ENCODE results near the gene EFCAB6. TPM values are rescaled to one million over a fixed set of nuclear protein-coding genes. Genes with fewer than 3 reads are reported as not detected.

Gene EFCAB6
- total and polyA plus RNA-seq, 10 of the 15 experiments (the other 5 are each of a cell fraction or from before 2014, with no cell fraction given): 0.05 to 0.42 (median 0.19) TPM

GRCh38 chr22:43479301-43479950, 332.7 kb downstream of the EFCAB6 start:
- Histone ChIP-seq H3K79me2 (ENCODE audit: control insufficient read depth, insufficient read depth, low read length) (no peaks in the 10 kb centered on the region), H3K36me3 (ENCODE audit: control insufficient read depth in 2 of 2, insufficient read depth in 2 of 2, low read length in 1 of 2) (no peaks in the 10 kb centered on the region), H3K4me3 (no peak overlapping the region), H3K27me3 (replicated peaks in 1 of 2; ENCODE audit: control insufficient read depth in 2 of 2, insufficient read depth in 2 of 2, low read length in 1 of 2) (no peaks in the 10 kb centered on the region; a peak in 1 of 4 replicates), H3K4me1 (ENCODE audit: control insufficient read depth, insufficient read depth, low read length) (0 out of 2 replicates have a peak, but pooled peaks cover 4% of the 10 kb centered on the region), H3K4me2 (ENCODE audit: control insufficient read depth, insufficient read depth) (no peak overlapping the region), H2AFZ (ENCODE audit: control insufficient read depth, low read depth, low read length) (no peak overlapping the region), H4K20me1 (ENCODE audit: control insufficient read depth, insufficient read depth) (no peaks in the 10 kb centered on the region), H3K27ac (ENCODE audit: control insufficient read depth, insufficient read depth) (no peak overlapping the region), H3K9ac (ENCODE audit: control insufficient read depth, insufficient read depth, low read length) (no peak overlapping the region), H3K9me3 (replicated peaks; ENCODE audit: control insufficient read depth, insufficient read depth, low read length) (no peaks in the 10 kb centered on the region)
- RAD21 ChIA-PET (ENCODE audit: unreplicated experiment): no interaction called here
- POLR2A ChIA-PET: no interaction called here
- WGBS (ENCODE audit: insufficient coverage, insufficient replicate concordance, low lambda C conversion rate, missing lambda C conversion rate): 24% methylated on average over 7 of the region's 7 CpGs
- DNase-seq (ENCODE audit: low read depth, low spot score): no peak
- no peak for FAIRE-seq
- BruUV-seq (replicated peaks): no TSS peak
- CTCF ChIA-PET: no interaction called here
- TF ChIP-seq PRDM15 (CRISPR knock-in tag; IDR thresholded peaks at IDR 0.05): no peak
- no peak for TF ChIP-seq SMARCA5 (IDR thresholded peaks at IDR 0.05)
- no peak for TF ChIP-seq ZSCAN29 (IDR thresholded peaks at IDR 0.05)
- no peak for TF ChIP-seq POLR2AphosphoS2 (IDR thresholded peaks at IDR 0.05; ENCODE audit: low read depth, low read length)
- TF ChIP-seq NFYB (IDR thresholded peaks at IDR 0.05; ENCODE audit: insufficient read depth, low read depth, low read length): no peak
- no peak for TF ChIP-seq JUND (IDR thresholded peaks at IDR 0.05; ENCODE audit: low read depth, low read length)
- TF ChIP-seq SIX5 (IDR thresholded peaks at IDR 0.05; ENCODE audit: low read depth, low read length, severe bottlenecking): no peak
- no peak for TF ChIP-seq NBN (IDR thresholded peaks at IDR 0.05)
- no peak for TF ChIP-seq TCF12 (IDR thresholded peaks at IDR 0.05; ENCODE audit: low read depth, low read length)
- TF ChIP-seq SPI1 (IDR thresholded peaks at IDR 0.05; ENCODE audit: borderline replicate concordance, insufficient read depth, low read depth, low read length): no peak
- no peak for TF ChIP-seq JUNB (IDR thresholded peaks at IDR 0.05)
- ATAC-seq: no peak
- intact Hi-C loops (cut with micrococcal nuclease; ENCODE audit: unreplicated experiment) (no loop called here), in situ Hi-C loops (cut with MboI) (no loop called here)
- SMC1A ChIA-PET (ENCODE audit: uncharacterized antibody, unreplicated experiment): no interaction called here

Small RNA genes lying within 50 kb of the gene (small RNA-seq; reads per million reads assigned to genes)
- gene HMGN2P9: not detected

Other genes with a start within 250 kb of the EFCAB6 start
- gene SULT4A1, start 50.2 kb upstream of the EFCAB6 start, total RNA-seq (2014; rRNA removed): not detected in 2 replicates
- not detected in 2 replicates for gene SULT4A1, start 50.2 kb upstream of the EFCAB6 start, total RNA-seq (2014; rRNA removed; fragmentation: Illumina TruSeq; extraction: Trizol)
- not detected in 2 replicates for gene SULT4A1, start 50.2 kb upstream of the EFCAB6 start, total RNA-seq (2021)
- gene SULT4A1, start 50.2 kb upstream of the EFCAB6 start, polyA plus RNA-seq (2011; rRNA removed): not detected in 2 replicates
- gene SULT4A1, start 50.2 kb upstream of the EFCAB6 start, polyA plus RNA-seq (2014; fragmentation: Illumina TruSeq; extraction: Trizol): not detected in 2 replicates
- not detected for gene SULT4A1, start 50.2 kb upstream of the EFCAB6 start, polyA plus RNA-seq (2014; fragmentation: Nextera tagmentation; extraction: Ambion mirVana)
- gene SULT4A1, start 50.2 kb upstream of the EFCAB6 start, polyA plus RNA-seq (2014; rRNA removed): not detected in 2 replicates
- gene SULT4A1, start 50.2 kb upstream of the EFCAB6 start, polyA plus RNA-seq (2016; fragmentation: Nextera tagmentation; extraction: Ambion mirVana): not detected
- not detected in 2 replicates for gene PNPLA5, start 79.7 kb upstream of the EFCAB6 start, total RNA-seq (2014; rRNA removed)
- gene PNPLA5, start 79.7 kb upstream of the EFCAB6 start, total RNA-seq (2014; rRNA removed; fragmentation: Illumina TruSeq; extraction: Trizol): not detected in 2 replicates
- not detected in 2 replicates for gene PNPLA5, start 79.7 kb upstream of the EFCAB6 start, total RNA-seq (2021)
- not detected in 2 replicates for gene PNPLA5, start 79.7 kb upstream of the EFCAB6 start, polyA plus RNA-seq (2011; rRNA removed)
- gene PNPLA5, start 79.7 kb upstream of the EFCAB6 start, polyA plus RNA-seq (2014; fragmentation: Illumina TruSeq; extraction: Trizol): not detected in 2 replicates
- gene PNPLA5, start 79.7 kb upstream of the EFCAB6 start, polyA plus RNA-seq (2014; fragmentation: Nextera tagmentation; extraction: Ambion mirVana): not detected
- not detected in 2 replicates for gene PNPLA5, start 79.7 kb upstream of the EFCAB6 start, polyA plus RNA-seq (2014; rRNA removed)
- not detected for gene PNPLA5, start 79.7 kb upstream of the EFCAB6 start, polyA plus RNA-seq (2016; fragmentation: Nextera tagmentation; extraction: Ambion mirVana)
- gene PNPLA3, start 111.5 kb upstream of the EFCAB6 start, total RNA-seq (2014; rRNA removed): not detected in 2 replicates
- not detected in 2 replicates for gene PNPLA3, start 111.5 kb upstream of the EFCAB6 start, total RNA-seq (2014; rRNA removed; fragmentation: Illumina TruSeq; extraction: Trizol)
- not detected in 2 replicates for gene PNPLA3, start 111.5 kb upstream of the EFCAB6 start, total RNA-seq (2021)
- 0.03 and 0.05 TPM in 2 replicates for gene PNPLA3, start 111.5 kb upstream of the EFCAB6 start, polyA plus RNA-seq (2011; rRNA removed)
- gene PNPLA3, start 111.5 kb upstream of the EFCAB6 start, polyA plus RNA-seq (2014; fragmentation: Illumina TruSeq; extraction: Trizol): not detected in 2 replicates
- gene PNPLA3, start 111.5 kb upstream of the EFCAB6 start, polyA plus RNA-seq (2014; fragmentation: Nextera tagmentation; extraction: Ambion mirVana): not detected
- gene PNPLA3, start 111.5 kb upstream of the EFCAB6 start, polyA plus RNA-seq (2014; rRNA removed): 0.08 TPM in 1 of 2 replicates, not detected in the other
- gene PNPLA3, start 111.5 kb upstream of the EFCAB6 start, polyA plus RNA-seq (2016; fragmentation: Nextera tagmentation; extraction: Ambion mirVana): not detected
- 47.8 and 54.0 TPM in 2 replicates for gene SAMM50, start 143.1 kb upstream of the EFCAB6 start, total RNA-seq (2014; rRNA removed)
- 51.5 and 54.6 TPM in 2 replicates for gene SAMM50, start 143.1 kb upstream of the EFCAB6 start, total RNA-seq (2014; rRNA removed; fragmentation: Illumina TruSeq; extraction: Trizol)
- 66.1 and 67.9 TPM in 2 replicates for gene SAMM50, start 143.1 kb upstream of the EFCAB6 start, total RNA-seq (2021)
- gene SAMM50, start 143.1 kb upstream of the EFCAB6 start, polyA plus RNA-seq (2011; rRNA removed): 52.9 and 53.2 TPM in 2 replicates
- 68.8 and 71.9 TPM in 2 replicates for gene SAMM50, start 143.1 kb upstream of the EFCAB6 start, polyA plus RNA-seq (2014; fragmentation: Illumina TruSeq; extraction: Trizol)
- gene SAMM50, start 143.1 kb upstream of the EFCAB6 start, polyA plus RNA-seq (2014; fragmentation: Nextera tagmentation; extraction: Ambion mirVana): 10 to 100 TPM; 38.2 to 61.6 TPM
- gene SAMM50, start 143.1 kb upstream of the EFCAB6 start, polyA plus RNA-seq (2014; rRNA removed): 63.3 and 67.7 TPM in 2 replicates
- 100 to 1,000 TPM; 116 to 126 TPM for gene SAMM50, start 143.1 kb upstream of the EFCAB6 start, polyA plus RNA-seq (2016; fragmentation: Nextera tagmentation; extraction: Ambion mirVana)
- 134 and 152 TPM in 2 replicates for gene PARVB, start 212.0 kb upstream of the EFCAB6 start, total RNA-seq (2014; rRNA removed)
- 69.7 and 70.3 TPM in 2 replicates for gene PARVB, start 212.0 kb upstream of the EFCAB6 start, total RNA-seq (2014; rRNA removed; fragmentation: Illumina TruSeq; extraction: Trizol)
- 154 and 159 TPM in 2 replicates for gene PARVB, start 212.0 kb upstream of the EFCAB6 start, total RNA-seq (2021)
- 206 and 264 TPM in 2 replicates for gene PARVB, start 212.0 kb upstream of the EFCAB6 start, polyA plus RNA-seq (2011; rRNA removed)
- gene PARVB, start 212.0 kb upstream of the EFCAB6 start, polyA plus RNA-seq (2014; fragmentation: Illumina TruSeq; extraction: Trizol): 40.7 and 82.2 TPM in 2 replicates
- gene PARVB, start 212.0 kb upstream of the EFCAB6 start, polyA plus RNA-seq (2014; fragmentation: Nextera tagmentation; extraction: Ambion mirVana): 1 to 10 TPM; 5.2 to 7.1 TPM
- gene PARVB, start 212.0 kb upstream of the EFCAB6 start, polyA plus RNA-seq (2014; rRNA removed): 239 and 255 TPM in 2 replicates
- 10 to 100 TPM; 60.9 to 66.9 TPM for gene PARVB, start 212.0 kb upstream of the EFCAB6 start, polyA plus RNA-seq (2016; fragmentation: Nextera tagmentation; extraction: Ambion mirVana)

Data from GM12878 (cell line).